Stomach (tissue), 9 donors: ENCODE results near the gene LRRC8B. TPM values are rescaled to one million over a fixed set of nuclear protein-coding genes. Genes with fewer than 3 reads are reported as not detected.

Experiments
- DNase-seq, 2 donors: peaks; one replicate each; pipeline versions ENCODE4 v3.0.0 to v3.0.0-alpha.2; 2013 to 2019
- H3K27ac ChIP-seq, 5 donors: fragments of 200-600 bp in 4 of 5; sonication (generic) in 4 of 5; one replicate each; pipeline ENCODE4 v1.5.1; 2013 to 2019; ENCODE audit warnings: mild to moderate bottlenecking in 1 of 5, moderate library complexity in 1 of 5
- H3K27me3 ChIP-seq, 3 donors: fragments of 200-600 bp; sonication (generic); one replicate each; pipeline ENCODE4 v1.5.1; 2017 to 2019; ENCODE audit warnings: mixed run types in 1 of 3
- H3K36me3 ChIP-seq, 4 donors: fragments of 200-600 bp; sonication (generic); 1 replicate in 3 of 4; 2 replicates in 1 of 4; pipeline ENCODE4 v1.5.1; 2016 to 2019
- H3K4me1 ChIP-seq, 4 donors: fragments of 200-600 bp; sonication (generic); one replicate each; pipeline ENCODE4 v1.5.1; 2016 to 2019
- H3K4me3 ChIP-seq, 4 donors: fragments of 200-600 bp; sonication (generic) in 3 of 4; one replicate each; pipeline ENCODE4 v1.5.1; 2016 to 2019; ENCODE audit warnings: mild to moderate bottlenecking in 1 of 4
- H3K9me3 ChIP-seq, 4 donors: fragments of 200-600 bp; sonication (generic); one replicate each; pipeline ENCODE4 v1.5.1; 2016 to 2019
- CTCF ChIP-seq, 7 experiments: fragments of 450-650 bp in 4 of 7; fragments of 200-600 bp in 3 of 7; sonication (generic) in 3 of 7; IDR thresholded peaks; one replicate each; pipeline ENCODE4 v1.5.1; 2016 to 2019; ENCODE audit warnings: antibody characterized with exemption in 7 of 7, control low read depth in 2 of 7, mild to moderate bottlenecking in 1 of 7
- EP300 ChIP-seq: sonication (generic); formaldehyde crosslinking; IDR thresholded peaks from one replicate; pipeline ENCODE4 v1.6.1; 2017; ENCODE audit warnings: antibody characterized with exemption
- POLR2A ChIP-seq, 4 donors: fragments of 450-650 bp; IDR thresholded peaks; one replicate each; pipeline ENCODE4 v1.6.1; 2016; ENCODE audit warnings: antibody characterized with exemption in 4 of 4, control low read depth in 2 of 4, mild to moderate bottlenecking in 1 of 4, moderate library complexity in 1 of 4
- POLR2AphosphoS5 ChIP-seq, 3 donors: sonication (generic); formaldehyde crosslinking; IDR thresholded peaks; one replicate each; pipeline ENCODE4 v1.6.1; 2016; ENCODE audit warnings: antibody characterized with exemption in 3 of 3
- whole genome bisulfite sequencing, 5 donors: extraction: QIAGEN DNeasy Blood & Tissue Kit in 3 of 5; methylation state at CpG; one replicate each; pipeline versions ENCODE4 v1.1.5 to v1.1.7; 2013 to 2018; 5-methylcytosine and 5-hydroxymethylcytosine counted together
- intact Hi-C: fragments of 100-400 bp; cut with DNase I; formaldehyde crosslinking; loops from one replicate; pipeline ENCODE4 v1.15.1; 2023; ENCODE audit warnings: low total_unique reads
- polyA plus RNA-seq, 3 donors: library from polyadenylated mRNA; stranded (reverse); fragments of 200-250 nt; gene quantifications; one replicate each; pipeline ENCODE4 v1.2.3, GENCODE V29; 2013
- total RNA-seq, 5 donors: library from RNA; depleted of rRNA; stranded (reverse); fragments of >200 nt; gene quantifications; one replicate each; pipeline versions ENCODE4 v1.1.0 to v1.2.3, GENCODE V29; 2014 to 2016
- donor health status: healthy with polysubstance abuse.
- donor health status: Bipolar disorder and iron deficiency.
- donor health status: healthy.

The LRRC8B gene
- total and polyA plus RNA-seq, 8 donors = 1.2 to 27.4 (median 7.1) TPM

GRCh38 chr1:89620664-89621063 lies 96.0 kb downstream of the LRRC8B start:
- 91 to 97% (median 92%) methylated on average over 3 of the region's 3 CpGs for WGBS, 5 donors
- Histone ChIP-seq H3K4me1 (no peaks in the 10 kb centered on the region), H3K4me3 (no peak overlapping the region), H3K27me3 (no peaks in the 10 kb centered on the region), H3K9me3 (no peaks in the 10 kb centered on the region), H3K36me3 (no peaks in the 10 kb centered on the region), H3K27ac (no peak overlapping the region)
- TF ChIP-seq CTCF (IDR thresholded peaks at IDR 0.05) = no peak
- TF ChIP-seq EP300 = no peak
- intact Hi-C loops = no loop called here
- no peak for DNase-seq

GRCh38 chr1:89622895-89623294 lies 98.3 kb downstream of the LRRC8B start:
- TF ChIP-seq POLR2A (IDR thresholded peaks at IDR 0.05) (no peak), CTCF (IDR thresholded peaks at IDR 0.05) (no peak), EP300 (no peak), POLR2AphosphoS5 (IDR thresholded peaks at IDR 0.05) (no peak)
- no peak overlapping the region for H3K27ac ChIP-seq
- 57 to 69% (median 64%) methylated on average over 3 of the region's 3 CpGs for WGBS, 5 donors
- H3K36me3 ChIP-seq = no peaks in the 10 kb centered on the region
- intact Hi-C loops = no loop called here
- no peaks in the 10 kb centered on the region for H3K9me3 ChIP-seq
- H3K4me3 ChIP-seq = no peak overlapping the region
- DNase-seq = no peak
- no peaks in the 10 kb centered on the region for H3K27me3 ChIP-seq
- H3K4me1 ChIP-seq = no peaks in the 10 kb centered on the region

- H3K36me3 ChIP-seq = no peaks in the 10 kb centered on the region
- 93 to 100% (median 96%) methylated on average over 1 of the region's 1 CpG for WGBS, 5 donors
- H3K27me3 ChIP-seq = no peaks in the 10 kb centered on the region
- TF ChIP-seq POLR2AphosphoS5 (IDR thresholded peaks at IDR 0.05) = no peak
- no peak for TF ChIP-seq EP300
- no peak for TF ChIP-seq CTCF (IDR thresholded peaks at IDR 0.05)
- TF ChIP-seq POLR2A (IDR thresholded peaks at IDR 0.05) = no peak
- intact Hi-C loops = no loop called here
- H3K4me3 ChIP-seq = no peak overlapping the region
- no peak overlapping the region for H3K27ac ChIP-seq
- DNase-seq = no peak
- no peaks in the 10 kb centered on the region for H3K4me1 ChIP-seq
- H3K9me3 ChIP-seq = no peaks in the 10 kb centered on the region
Observed at GRCh38 chr1:89624314-89624713, 99.7 kb downstream of the LRRC8B start.

- no peak for DNase-seq
- H3K4me3 ChIP-seq = no peak overlapping the region
- H3K36me3 ChIP-seq = no peaks in the 10 kb centered on the region
- H3K9me3 ChIP-seq = no peaks in the 10 kb centered on the region
- TF ChIP-seq EP300 = no peak
- TF ChIP-seq POLR2A (IDR thresholded peaks at IDR 0.05) = no peak
- no peak for TF ChIP-seq POLR2AphosphoS5 (IDR thresholded peaks at IDR 0.05)
- no peak for TF ChIP-seq CTCF (IDR thresholded peaks at IDR 0.05)
- H3K27me3 ChIP-seq = no peaks in the 10 kb centered on the region
- intact Hi-C loops = no loop called here
- no peak overlapping the region for H3K27ac ChIP-seq
- H3K4me1 ChIP-seq = no peaks in the 10 kb centered on the region
- WGBS, 5 donors = 82 to 91% (median 89%) methylated on average over 4 of the region's 4 CpGs
Observed at GRCh38 chr1:89624715-89625323, 100.2 kb downstream of the LRRC8B start.
